Measurements from ENCODE around the gene CDH13.

The CDH13 gene

GRCh38 chr16:82658796-82659195, 32.0 kb downstream of the CDH13 start:
- no peak for DNase-seq
- Mint-ChIP-seq H3K4me1 (peaks cover 37% of the 10 kb centered on the region), H3K27me3 (ENCODE audit: low read depth, poor library complexity) (peaks cover 6% of the 10 kb centered on the region), H3K9me3 (no peaks in the 10 kb centered on the region), H3K4me3 (no peak overlapping the region), H3K27ac (no peak overlapping the region), H3K36me3 (ENCODE audit: low read depth) (no peaks in the 10 kb centered on the region)
- no peak for TF ChIP-seq CTCF (IDR thresholded peaks at IDR 0.05)

GRCh38 chr16:82660075-82660645, 33.4 kb downstream of the CDH13 start:
- H3K27me3 Mint-ChIP-seq (ENCODE audit: low read depth, poor library complexity), result peaks cover 6% of the 10 kb centered on the region
- DNase-seq, result no peak
- TF ChIP-seq CTCF (IDR thresholded peaks at IDR 0.05), result no peak
- no peaks in the 10 kb centered on the region for H3K9me3 Mint-ChIP-seq
- H3K36me3 Mint-ChIP-seq (ENCODE audit: low read depth), result no peaks in the 10 kb centered on the region
- H3K4me3 Mint-ChIP-seq, result no peak overlapping the region
- H3K27ac Mint-ChIP-seq, result no peak overlapping the region
- H3K4me1 Mint-ChIP-seq, result peaks cover 29% of the 10 kb centered on the region

- Mint-ChIP-seq H3K4me1 (peaks cover 25% of the 10 kb centered on the region), H3K27me3 (ENCODE audit: low read depth, poor library complexity) (peaks cover 7% of the 10 kb centered on the region), H3K9me3 (no peaks in the 10 kb centered on the region), H3K36me3 (ENCODE audit: low read depth) (no peaks in the 10 kb centered on the region), H3K4me3 (no peak overlapping the region), H3K27ac (no peak overlapping the region)
- no peak for DNase-seq
- TF ChIP-seq CTCF (IDR thresholded peaks at IDR 0.05), result no peak
Observed at GRCh38 chr16:82660966-82661365, 34.2 kb downstream of the CDH13 start.

GRCh38 chr16:82664181-82664580, 37.4 kb downstream of the CDH13 start:
- H3K27ac Mint-ChIP-seq, result no peak overlapping the region
- H3K9me3 Mint-ChIP-seq, result no peaks in the 10 kb centered on the region
- peaks cover 25% of the 10 kb centered on the region for H3K4me1 Mint-ChIP-seq
- peaks cover 13% of the 10 kb centered on the region for H3K27me3 Mint-ChIP-seq (ENCODE audit: low read depth, poor library complexity)
- TF ChIP-seq CTCF (IDR thresholded peaks at IDR 0.05), result no peak
- no peak for DNase-seq
- H3K4me3 Mint-ChIP-seq, result no peak overlapping the region
- no peaks in the 10 kb centered on the region for H3K36me3 Mint-ChIP-seq (ENCODE audit: low read depth)

GRCh38 chr16:82665025-82665424, 38.3 kb downstream of the CDH13 start:
- H3K27me3 Mint-ChIP-seq (ENCODE audit: low read depth, poor library complexity), result peaks cover 9% of the 10 kb centered on the region
- no peaks in the 10 kb centered on the region for H3K36me3 Mint-ChIP-seq (ENCODE audit: low read depth)
- no peaks in the 10 kb centered on the region for H3K9me3 Mint-ChIP-seq
- peaks cover 21% of the 10 kb centered on the region for H3K4me1 Mint-ChIP-seq
- H3K27ac Mint-ChIP-seq, result no peak overlapping the region
- no peak for DNase-seq
- no peak for TF ChIP-seq CTCF (IDR thresholded peaks at IDR 0.05)
- no peak overlapping the region for H3K4me3 Mint-ChIP-seq

GRCh38 chr16:82667437-82667836, 40.7 kb downstream of the CDH13 start:
- peaks cover 7% of the 10 kb centered on the region for H3K27me3 Mint-ChIP-seq (ENCODE audit: low read depth, poor library complexity)
- no peak for TF ChIP-seq CTCF (IDR thresholded peaks at IDR 0.05)
- peaks cover 7% of the 10 kb centered on the region for H3K4me1 Mint-ChIP-seq
- no peaks in the 10 kb centered on the region for H3K36me3 Mint-ChIP-seq (ENCODE audit: low read depth)
- H3K9me3 Mint-ChIP-seq, result no peaks in the 10 kb centered on the region
- H3K4me3 Mint-ChIP-seq, result no peak overlapping the region
- no peak overlapping the region for H3K27ac Mint-ChIP-seq
- no peak for DNase-seq

All from nephron progenitor cell (in vitro differentiated cells).